ENCODE measurements around the gene OR2Z1.

OR2Z1 gene

GRCh38 chr19:8721334-8721733 lies at the start of gene OR2Z1:
OR2Z1 (plus strand) TSS chr19:8721634; CDS start chr19:8731029, 9,395 bp downstream.
- no peak for DNase-seq

- no peak for DNase-seq
Observed at GRCh38 chr19:8673276-8673891, 48.0 kb upstream of the OR2Z1 start.

DNA sequence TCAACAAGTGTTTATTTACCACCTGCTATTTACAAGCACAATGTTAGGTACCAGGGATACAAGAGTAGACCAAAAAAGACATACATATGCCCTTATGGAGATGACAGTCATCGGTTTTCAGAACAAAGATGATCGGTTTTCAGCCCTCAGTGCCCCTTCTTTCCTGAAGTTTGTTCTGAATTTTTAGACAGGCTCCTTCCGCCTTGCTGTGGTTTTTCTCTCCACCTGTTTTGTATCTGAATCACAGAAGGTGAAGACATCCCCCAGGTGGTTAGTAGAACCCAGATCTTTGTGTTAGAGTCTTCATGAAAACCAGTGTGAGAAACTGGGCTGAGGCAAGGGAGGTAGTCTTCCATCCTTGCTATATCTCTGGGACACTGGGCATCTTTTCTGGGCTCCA lies 46.4 kb upstream of the OR2Z1 start:
- no peak for DNase-seq

DNA sequence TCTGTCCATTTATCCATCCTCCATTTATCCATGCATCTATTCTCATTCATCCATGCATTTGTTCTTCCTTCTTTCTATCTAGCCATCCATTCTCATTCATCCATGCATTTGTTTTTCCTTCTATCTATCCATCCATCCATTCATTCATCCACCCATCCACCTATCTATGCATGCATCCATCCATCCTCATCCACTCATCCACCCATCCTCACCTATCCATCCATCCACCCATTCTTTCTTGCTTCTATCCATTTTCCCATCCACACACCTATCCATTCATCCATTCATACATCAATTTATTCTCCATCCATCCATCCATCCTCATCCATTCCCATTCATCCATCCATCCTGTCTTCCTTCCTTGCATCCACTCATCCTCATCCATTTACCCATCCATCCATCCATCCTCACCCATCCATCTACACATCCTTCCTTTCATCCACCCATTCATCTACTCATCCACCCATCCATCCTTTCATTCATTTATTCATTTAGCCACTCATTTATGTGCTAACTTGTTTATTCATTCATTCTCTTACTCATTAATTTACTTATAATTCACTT lies 43.1 kb upstream of the OR2Z1 start:
- DNase-seq: no peak

DNA sequence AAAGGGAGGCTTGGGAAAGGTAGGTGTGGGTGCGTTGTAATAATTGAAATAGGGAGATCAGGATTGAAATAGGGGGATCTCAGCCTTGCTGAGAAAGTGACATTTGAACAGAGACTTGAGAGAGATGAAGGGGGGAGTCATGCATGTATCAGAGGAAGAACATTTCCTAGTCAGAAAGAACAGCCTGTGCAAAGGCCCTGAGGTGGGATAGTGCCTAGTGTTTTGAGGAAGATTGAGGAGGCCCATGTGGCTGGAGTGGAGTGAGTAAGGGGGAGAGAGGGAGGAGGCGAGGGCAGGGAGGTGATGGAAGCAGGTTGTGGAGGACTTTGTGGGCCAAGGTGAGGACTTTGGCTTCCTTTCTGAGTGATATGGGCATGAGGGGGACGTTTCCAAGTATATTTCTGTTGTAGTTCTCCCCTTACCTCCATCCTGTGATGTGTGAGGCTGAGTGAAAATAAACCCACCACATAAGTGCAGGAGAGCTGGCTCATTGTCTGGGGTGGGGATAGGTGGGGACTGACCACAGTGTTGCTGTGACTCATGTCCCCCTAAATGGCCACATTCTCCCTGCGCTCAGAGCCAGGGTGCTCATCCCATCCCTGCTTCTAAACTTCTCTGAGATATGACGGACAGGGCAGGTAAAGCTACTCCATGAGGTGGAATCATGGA lies 40.6 kb upstream of the OR2Z1 start:
- no peak for DNase-seq

- DNase-seq: no peak
Observed at GRCh38 chr19:8681345-8682029, 39.9 kb upstream of the OR2Z1 start.

GRCh38 chr19:8682472-8682871 lies 39.0 kb upstream of the OR2Z1 start:
- DNase-seq: no peak

DNA sequence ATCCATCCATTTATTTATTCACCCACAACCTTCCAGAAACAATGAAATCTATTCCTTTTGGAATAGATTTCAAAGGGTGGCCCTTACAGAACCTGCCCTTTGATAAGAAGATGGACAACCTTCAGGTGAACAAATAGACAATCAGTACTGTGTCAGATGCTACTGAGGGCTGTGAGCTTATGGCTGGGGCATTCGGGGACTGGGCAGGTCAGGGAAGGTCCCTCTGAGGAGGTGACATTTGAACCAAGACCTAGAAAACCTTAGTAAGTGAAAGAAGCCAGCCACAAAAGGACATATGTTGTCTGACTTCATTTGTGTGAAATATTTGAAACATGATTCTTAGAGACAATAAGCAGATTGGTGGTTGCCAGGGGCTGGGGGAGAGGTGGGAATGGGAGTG lies 38.5 kb upstream of the OR2Z1 start:
- no peak for DNase-seq

DNA sequence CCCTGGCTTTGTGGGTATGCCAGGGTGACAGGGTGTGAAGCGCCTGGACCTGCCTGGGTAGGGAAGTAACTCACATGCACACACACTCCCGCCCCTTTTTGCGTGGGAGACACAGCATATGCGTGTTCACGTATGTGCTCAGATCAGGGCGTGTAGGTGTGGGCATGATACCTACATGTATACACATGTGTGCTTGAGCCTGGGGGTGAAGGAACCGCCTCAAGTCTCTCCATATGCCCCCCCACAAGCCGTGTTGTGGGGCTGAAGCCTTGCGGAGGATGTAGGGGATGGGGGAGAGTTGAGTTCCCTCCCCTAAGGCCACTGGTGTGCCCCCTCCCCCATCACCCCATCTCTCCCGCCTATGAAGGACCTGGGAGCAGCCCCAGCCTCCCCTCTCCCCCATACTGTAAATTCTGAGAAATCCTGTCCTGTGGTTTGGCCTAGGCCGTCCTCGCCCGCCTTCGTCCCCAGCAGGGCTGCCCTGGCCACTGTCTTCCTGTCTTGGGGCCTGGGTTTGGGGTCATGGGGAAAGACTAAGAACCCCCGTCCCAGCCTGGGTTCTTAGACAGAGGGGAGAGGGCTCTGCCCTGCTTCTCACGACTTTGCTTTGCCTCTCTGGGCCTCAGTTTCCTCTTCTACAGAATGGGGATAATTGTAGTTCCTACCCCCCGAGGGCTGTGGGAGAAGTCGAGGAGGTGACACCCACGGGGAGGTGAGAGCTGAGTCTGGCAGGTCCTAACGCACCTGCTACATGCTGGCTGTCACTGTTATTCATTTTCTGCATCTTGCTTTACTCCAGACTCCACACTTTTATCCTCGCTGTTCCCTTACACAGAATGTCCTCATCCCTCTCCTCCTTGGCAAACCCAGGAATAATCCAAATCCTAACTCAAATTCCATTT lies 37.2 kb upstream of the OR2Z1 start:
- no peak for DNase-seq

GRCh38 chr19:8686549-8686948 lies 34.9 kb upstream of the OR2Z1 start:
- no peak for DNase-seq

DNA sequence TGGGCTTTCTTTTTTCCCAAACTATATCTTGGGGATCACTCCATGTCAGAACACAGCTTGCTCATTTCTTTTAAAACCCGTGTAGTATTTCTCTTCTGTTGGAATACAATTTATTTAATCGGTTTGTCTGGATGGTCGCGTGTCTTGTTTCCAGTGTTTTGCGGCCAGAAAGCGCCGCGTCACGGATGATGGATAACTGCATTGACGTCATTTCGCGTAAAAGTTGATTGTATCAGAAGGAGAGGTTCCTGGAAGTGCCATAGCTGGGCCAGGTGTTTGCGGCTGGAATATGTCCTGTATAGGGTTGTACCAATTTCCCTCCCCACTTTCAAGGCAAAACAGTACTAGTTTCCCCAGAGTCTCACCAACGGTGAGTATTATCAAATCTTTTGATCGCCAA lies 32.5 kb upstream of the OR2Z1 start:
- no peak for DNase-seq

GRCh38 chr19:8690753-8691539 lies 30.5 kb upstream of the OR2Z1 start:
- DNase-seq: no peak

GRCh38 chr19:8695501-8695900 lies 25.9 kb upstream of the OR2Z1 start:
- no peak for DNase-seq

DNA sequence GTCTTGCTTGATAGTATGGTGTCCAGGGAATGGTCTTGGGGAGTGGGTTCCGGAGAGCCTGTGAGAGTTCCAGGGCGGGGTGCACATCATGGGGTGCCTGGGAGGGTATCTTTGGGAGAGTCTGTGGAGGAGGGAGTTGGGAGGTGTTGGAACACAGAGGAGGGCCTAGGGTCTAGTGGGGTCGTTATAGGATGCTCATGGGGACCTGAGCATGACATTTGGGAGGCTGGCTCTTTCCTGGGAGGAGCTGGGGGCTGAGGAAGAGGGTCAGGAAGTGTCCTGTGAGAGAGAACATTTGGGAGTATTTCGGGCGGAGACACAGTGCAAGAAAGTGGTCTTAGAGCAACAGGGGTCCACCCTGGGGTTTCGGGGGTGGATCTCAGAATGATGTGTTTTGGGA lies 25.5 kb upstream of the OR2Z1 start:
- DNase-seq: no peak

GRCh38 chr19:8696993-8697392 lies 24.4 kb upstream of the OR2Z1 start:
- no peak for DNase-seq

DNA sequence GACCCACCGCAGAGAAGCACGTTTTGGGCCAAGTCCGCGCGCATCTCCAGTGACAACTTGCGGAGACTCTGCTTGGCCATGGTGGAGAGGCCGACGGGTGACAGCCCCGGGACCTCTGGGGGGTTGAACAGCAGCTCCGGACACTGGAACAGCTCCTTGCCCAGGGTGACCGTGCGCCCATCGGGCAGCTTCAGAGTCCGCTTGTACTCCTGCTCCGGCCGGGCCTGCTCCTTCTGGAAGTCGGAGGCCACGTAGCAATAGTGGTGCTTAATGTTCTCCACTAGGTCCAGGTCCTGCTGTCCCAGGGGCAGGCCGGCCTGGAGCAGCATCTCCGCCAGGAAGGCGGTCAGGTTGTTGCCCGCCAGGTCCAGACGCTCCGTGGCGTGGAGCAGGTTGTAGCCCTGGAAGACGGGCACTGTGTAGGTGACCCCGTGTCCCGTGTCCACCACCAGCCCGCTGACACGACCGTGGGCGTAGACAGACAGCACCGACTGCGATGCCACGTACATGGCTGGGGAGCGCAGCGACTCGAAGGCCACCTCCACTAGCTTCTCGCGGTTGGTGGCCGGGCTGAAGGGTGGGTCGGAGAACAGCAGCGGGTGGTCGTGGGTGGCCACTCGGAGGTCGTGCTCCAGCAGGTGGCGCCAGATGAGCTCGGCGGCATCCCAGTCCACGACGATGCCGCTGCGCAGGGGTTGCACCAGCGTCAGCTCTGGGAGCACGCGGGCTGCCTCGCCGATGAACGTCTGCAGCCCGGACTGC lies 23.6 kb upstream of the OR2Z1 start:
- no peak for DNase-seq

DNA sequence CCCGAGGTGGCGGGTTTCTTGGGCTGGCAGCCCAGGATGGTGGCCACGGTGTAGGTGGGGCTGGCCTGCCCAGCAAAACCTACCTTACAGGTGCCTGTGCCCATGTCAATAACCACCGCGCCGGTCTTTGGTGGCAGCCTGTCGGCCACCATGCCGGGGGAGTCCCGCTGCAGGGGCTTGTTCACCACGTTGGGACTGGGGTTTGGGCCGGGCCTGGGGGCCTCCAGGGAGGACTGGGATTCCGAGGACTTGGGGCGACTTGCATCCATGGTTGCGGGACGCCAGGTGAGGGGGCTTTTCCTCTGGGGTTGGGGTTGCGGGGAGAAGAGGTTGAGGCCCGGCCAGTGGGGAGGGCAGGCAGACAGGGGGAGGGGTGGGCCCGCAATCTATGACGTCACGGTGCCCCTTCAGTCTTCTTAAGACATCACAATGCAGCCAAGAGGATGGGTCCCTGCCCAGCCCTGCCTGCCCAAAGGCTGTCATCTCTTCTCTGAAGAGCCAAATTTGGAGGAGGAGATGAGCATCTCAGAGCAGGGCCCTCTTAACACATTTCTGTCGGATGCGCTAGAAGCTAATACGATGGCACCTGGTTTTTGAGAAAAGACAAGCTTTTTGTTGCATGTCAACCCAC lies 22.9 kb upstream of the OR2Z1 start, which contains the start of gene ACTL9:
Gene ACTL9, minus strand, starts transcription at position 363 of the 631 bp plus-strand sequence. Its CDS starts 94 bp downstream, at position 269.
- DNase-seq: no peak

DNA sequence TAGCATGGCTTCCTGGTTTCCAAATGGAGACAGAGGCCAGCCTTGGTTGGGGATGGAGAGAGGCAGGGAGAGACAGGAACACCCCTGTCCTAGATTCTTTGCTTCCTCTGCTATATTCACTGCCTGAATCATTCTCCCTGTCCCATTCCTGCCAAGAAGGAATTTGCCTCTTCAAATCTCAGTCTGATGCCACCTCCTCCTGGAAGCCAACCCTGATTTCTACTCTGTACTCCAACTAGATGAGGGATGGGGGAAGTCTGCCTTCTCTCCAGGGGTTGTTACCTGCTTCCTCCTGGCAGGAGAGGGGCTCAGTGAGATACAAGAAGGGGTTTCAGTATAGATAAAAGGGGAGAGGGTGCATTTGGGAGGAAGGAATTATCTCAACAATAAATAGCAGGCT lies 21.5 kb upstream of the OR2Z1 start:
- no peak for DNase-seq

DNA sequence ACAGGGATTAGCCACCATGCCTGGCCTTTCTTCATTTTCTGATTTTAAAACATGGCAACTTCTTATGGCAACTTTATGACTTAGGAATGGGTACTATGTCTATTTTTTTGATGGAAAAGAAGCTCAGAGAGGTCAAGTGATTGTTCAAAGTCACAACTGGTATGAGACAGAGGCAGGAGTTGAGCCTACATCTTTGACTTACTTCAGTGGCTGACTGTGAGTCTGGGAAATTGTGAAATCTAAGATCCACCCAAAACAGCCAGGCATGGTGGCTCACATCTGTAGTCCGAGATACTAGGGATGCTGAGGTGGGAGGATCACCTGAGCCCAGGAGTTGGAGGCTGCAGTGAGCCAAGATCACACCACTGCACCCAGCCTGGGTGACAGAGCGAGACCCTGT lies 20.5 kb upstream of the OR2Z1 start:
- DNase-seq: no peak
